GM19023 (cell line): ENCODE measurements around the gene ZNF407.

Source experiments
- ATAC-seq: cut with Tn5 transposase; IDR thresholded peaks from one replicate; pipeline ENCODE4 v1.9.1; 2021; ENCODE audit warnings: mild to moderate bottlenecking, moderate library complexity; ENCODE audit not compliant: unreplicated experiment

The ZNF407 gene

GRCh38 chr18:74669136-74669798, 71.6 kb downstream of the ZNF407 start:
- ATAC-seq = no peak

- ATAC-seq = no peak
Measured at GRCh38 chr18:74672371-74672770, 74.7 kb downstream of the ZNF407 start.

DNA sequence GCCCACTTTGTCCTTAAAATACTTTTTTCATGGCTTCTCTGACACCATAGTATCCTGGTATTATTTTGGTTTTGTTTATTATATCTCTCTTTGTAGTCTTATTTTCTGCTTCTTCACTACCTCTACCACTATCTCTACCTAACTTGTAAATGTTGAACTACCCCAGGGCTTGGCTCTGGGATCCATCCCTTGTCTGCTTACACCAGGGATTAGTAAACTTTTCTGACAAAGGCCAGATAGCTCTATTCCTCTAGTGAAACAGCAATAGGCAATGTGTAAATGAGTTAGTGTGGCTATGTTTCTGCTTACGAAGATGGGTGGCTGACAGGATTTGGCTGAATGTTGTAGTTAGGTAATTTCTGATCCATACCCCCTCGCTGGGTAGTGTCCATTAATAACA, 76.8 kb downstream of the ZNF407 start:
- no peak for ATAC-seq

- ATAC-seq = no peak
Measured at GRCh38 chr18:74679006-74679678, 81.5 kb downstream of the ZNF407 start.

- ATAC-seq = no peak
Measured at GRCh38 chr18:74679679-74680076, 82.0 kb downstream of the ZNF407 start.

GRCh38 chr18:74682141-74682990, 84.7 kb downstream of the ZNF407 start:
- ATAC-seq = no peak

DNA sequence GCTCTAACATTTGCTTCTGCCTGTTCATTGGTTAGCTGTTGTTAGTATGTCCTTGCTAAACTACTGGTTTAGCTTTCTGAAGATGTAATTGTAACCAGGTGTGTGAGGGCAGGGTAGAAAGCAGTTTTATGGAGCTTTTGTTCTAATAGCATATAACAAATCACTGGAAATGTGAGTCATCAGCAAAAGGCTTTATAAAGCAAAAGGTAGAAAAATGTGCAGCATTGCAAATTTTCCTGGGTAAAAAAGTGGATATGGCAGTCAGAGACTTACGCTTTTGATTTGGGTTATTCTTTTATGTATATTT, 85.3 kb downstream of the ZNF407 start:
- ATAC-seq = no peak

DNA sequence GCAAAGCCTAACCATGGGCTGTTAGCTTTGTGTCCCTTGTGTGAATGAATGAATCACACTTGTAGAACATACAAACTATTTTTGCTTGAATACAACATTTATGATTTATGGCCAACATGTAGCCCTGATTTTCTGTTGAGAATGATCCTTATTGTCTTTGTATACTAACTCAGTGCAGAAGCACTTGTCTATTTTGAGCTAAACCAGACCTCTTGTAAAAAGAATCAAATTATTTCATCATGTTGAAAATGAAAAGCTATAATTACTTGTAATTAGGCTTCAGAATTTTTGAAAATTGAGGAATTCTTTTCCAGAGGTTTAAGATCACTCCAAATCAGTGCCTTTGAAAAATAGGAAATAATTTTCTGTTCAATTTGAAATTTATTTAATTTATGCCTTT, 85.9 kb downstream of the ZNF407 start:
- no peak for ATAC-seq

GRCh38 chr18:74689251-74689650, 91.6 kb downstream of the ZNF407 start:
- ATAC-seq = no peak

DNA sequence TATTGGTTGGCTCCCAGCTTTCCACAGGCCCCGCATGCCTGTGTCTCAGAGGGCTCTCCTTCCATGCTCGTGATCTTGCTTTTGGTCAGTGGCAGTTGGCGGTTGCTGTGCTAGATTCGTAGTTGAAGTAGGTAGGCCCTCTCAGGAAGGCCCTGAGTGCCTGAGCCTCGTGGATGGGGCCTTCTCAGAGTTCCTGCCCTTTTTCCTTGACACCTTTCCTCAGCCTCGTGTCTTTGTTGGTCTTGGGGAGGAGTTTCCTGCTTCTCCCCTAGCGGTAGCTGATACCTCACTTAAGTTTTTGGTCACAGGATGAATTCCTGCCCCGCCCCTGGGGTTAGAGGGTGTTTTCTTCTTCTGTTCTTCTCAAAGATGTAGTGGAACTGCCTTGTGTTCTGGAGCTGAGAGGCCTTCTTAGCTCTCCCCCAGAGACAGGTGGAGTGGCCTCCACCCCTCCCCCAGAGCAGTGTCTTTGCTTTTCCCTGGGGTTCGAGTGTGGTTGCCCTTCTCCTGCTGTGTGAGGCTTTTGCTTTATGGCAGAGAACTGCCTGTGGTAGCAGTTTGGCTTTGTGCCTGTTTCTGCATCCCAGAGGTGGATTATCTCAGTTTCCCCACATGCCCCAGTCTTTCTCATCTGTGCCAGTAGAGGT, 94.8 kb downstream of the ZNF407 start:
- ATAC-seq = no peak

GRCh38 chr18:74694436-74694835, 96.8 kb downstream of the ZNF407 start:
- no peak for ATAC-seq

GRCh38 chr18:74695170-74695569, 97.5 kb downstream of the ZNF407 start:
- ATAC-seq = no peak

DNA sequence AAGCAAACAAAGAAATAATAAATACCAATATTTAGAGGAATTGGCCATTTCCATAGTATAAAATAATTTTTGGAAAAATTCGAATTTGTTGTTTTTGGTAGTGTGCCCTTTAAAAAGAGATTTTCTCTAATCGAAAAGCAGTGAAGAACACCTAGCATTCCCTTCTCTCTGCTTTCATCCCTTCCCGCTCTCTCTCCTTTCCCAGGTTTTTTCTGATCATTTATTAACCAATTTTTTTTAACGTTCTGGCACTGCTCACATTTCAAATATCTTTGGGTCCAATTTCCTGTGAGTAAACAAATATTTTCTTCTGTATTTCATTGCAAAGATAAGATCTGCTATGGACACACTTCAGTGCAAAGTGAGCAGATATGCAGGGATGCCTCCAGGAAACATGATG, 101.2 kb downstream of the ZNF407 start:
- no peak for ATAC-seq

DNA sequence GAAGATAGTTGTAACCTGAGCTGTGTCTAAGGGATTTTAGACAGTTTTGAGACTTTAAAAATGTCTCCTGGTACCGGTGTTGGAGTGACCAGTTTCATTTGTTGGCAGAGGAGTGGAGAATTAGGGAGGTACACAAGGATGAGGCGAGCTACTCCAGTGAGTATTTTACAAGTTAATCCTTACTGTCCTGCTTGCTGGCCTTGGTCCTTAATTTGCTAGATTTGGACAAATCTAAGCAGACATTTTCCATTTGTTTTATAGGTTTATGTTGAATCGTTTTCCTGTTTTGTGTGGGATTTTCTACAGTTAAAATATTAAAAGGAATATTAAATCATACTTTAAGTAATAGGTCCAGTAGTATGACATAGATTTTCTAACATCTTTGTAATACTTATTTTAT, 101.8 kb downstream of the ZNF407 start:
- no peak for ATAC-seq

GRCh38 chr18:74702950-74703349, 105.3 kb downstream of the ZNF407 start:
- ATAC-seq = no peak

DNA sequence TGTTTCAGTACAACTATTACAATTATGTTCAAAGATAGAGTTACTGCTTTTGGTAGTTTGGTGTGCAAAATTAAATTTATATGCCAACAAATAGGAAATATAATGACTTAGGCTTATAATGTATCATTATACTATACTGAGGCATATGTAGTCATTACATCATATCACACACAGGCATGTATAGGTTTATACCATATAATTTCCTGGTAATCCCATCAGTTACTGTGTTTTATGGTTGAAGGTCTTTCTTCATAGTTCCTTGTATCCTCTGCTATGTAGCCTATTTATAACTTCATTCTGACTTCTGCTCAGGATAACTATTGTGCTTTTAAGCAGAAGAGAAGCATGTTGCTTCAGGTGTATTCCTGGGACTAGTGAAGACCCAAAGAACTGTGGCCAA, 110.5 kb downstream of the ZNF407 start:
- no peak for ATAC-seq

- no peak for ATAC-seq
Measured at GRCh38 chr18:74709452-74709851, 111.8 kb downstream of the ZNF407 start.

- no peak for ATAC-seq
Measured at GRCh38 chr18:74714120-74714519, 116.5 kb downstream of the ZNF407 start.

DNA sequence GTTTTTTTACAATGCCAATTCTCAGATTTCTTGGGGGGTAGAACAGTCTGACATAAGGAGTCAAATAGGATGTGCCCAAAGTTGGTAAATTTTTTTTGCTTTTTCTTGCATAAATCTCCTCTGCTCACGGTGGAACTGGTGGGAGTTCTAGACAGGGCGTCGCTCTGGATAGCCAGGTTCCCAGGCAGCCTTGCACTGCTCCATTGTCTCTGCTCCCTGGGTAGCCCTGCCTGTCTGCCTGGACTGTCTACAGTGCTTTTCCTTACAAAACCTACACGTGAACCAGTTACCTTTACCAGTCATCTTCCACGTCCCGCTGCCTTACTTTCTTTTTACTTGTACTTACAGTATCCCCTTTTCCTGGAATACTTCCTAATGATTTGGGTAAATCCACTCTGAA, 117.1 kb downstream of the ZNF407 start:
- ATAC-seq = no peak

DNA sequence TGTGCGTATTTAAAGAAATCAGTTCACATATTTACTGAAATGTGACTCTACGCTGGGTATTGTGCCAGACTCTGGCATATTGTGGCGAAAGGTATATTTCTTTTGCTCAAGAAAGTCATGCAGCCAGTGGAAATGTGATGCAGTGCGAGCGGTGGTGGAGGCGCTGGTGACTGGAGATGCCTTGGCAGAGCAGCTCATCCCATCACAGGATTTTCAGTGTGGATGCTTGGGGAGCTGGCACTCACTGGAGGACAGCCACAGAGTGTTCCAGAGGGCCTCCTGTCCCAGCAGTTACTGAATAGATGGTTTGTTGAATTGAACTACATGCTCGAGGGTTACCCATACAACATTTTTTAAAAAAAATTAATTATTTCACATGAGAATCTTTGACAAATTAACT, 117.6 kb downstream of the ZNF407 start:
- ATAC-seq = no peak

- ATAC-seq = no peak
Measured at GRCh38 chr18:74715865-74716712, 118.4 kb downstream of the ZNF407 start.
